Hepatocyte (in vitro differentiated cells): ENCODE data around the gene LITAF. TPM values are rescaled to one million over a fixed set of nuclear protein-coding genes. Genes with fewer than 3 reads are reported as not detected.
"Not testable (repeated sequence)": the region's sequence is repeated elsewhere in the genome, so short reads cannot be mapped to it uniquely, and the experiment has no call there.

Experiments
- DNase-seq: peaks from one replicate; pipeline ENCODE4 v3.0.0-alpha.2; 2016; ENCODE audit warnings: low spot score
- H2AFZ ChIP-seq: fragments of 200-600 bp; sonication (generic); 2 replicates; pipeline ENCODE4 v1.6.0; 2016; ENCODE audit warnings: antibody characterized with exemption, mild to moderate bottlenecking
- H3K27ac ChIP-seq: fragments of 200-600 bp; sonication (generic); 2 replicates; pipeline ENCODE4 v1.5.1; 2016; ENCODE audit warnings: mild to moderate bottlenecking
- H3K27me3 ChIP-seq: fragments of 200-600 bp; sonication (generic); 2 replicates; pipeline ENCODE4 v1.6.1; 2016
- H3K36me3 ChIP-seq: fragments of 200-600 bp; sonication (generic); replicated peaks from 2 replicates; pipeline ENCODE4 v1.5.1; 2016; ENCODE audit warnings: low read depth; ENCODE audit not compliant: insufficient read depth
- H3K4me1 ChIP-seq: fragments of 200-600 bp; sonication (generic); 2 replicates; pipeline ENCODE4 v1.5.1; 2016; ENCODE audit warnings: mild to moderate bottlenecking, moderate library complexity; ENCODE audit not compliant: insufficient read depth
- H3K4me2 ChIP-seq: fragments of 200-600 bp; sonication (generic); 2 replicates; pipeline ENCODE4 v1.6.0; 2016
- H3K4me3 ChIP-seq: fragments of 200-600 bp; sonication (generic); 2 replicates; pipeline ENCODE4 v1.5.1; 2016; ENCODE audit warnings: mild to moderate bottlenecking
- H3K79me2 ChIP-seq: fragments of 200-600 bp; sonication (generic); 2 replicates; pipeline ENCODE4 v1.6.0; 2017; ENCODE audit warnings: mild to moderate bottlenecking
- H3K9me2 ChIP-seq: fragments of 200-600 bp; sonication (generic); replicated peaks from 2 replicates; pipeline ENCODE4 v1.6.0; 2017; ENCODE audit warnings: mild to moderate bottlenecking; ENCODE audit not compliant: insufficient read depth
- H3K9me3 ChIP-seq: fragments of 200-600 bp; sonication (generic); 2 replicates; pipeline ENCODE4 v1.5.1; 2016; ENCODE audit warnings: low read depth, mild to moderate bottlenecking
- H4K20me1 ChIP-seq: fragments of 200-600 bp; sonication (generic); 2 replicates; pipeline ENCODE4 v1.6.0; 2016; ENCODE audit warnings: mild to moderate bottlenecking; ENCODE audit not compliant: insufficient read depth, poor library complexity, severe bottlenecking
- EZH2 ChIP-seq: fragments of 200-600 bp; sonication (generic); IDR thresholded peaks from 2 replicates; pipeline ENCODE4 v1.6.1; 2016; ENCODE audit warnings: antibody characterized with exemption, mild to moderate bottlenecking, borderline replicate concordance
- EZH2phosphoT487 ChIP-seq: fragments of 200-600 bp; sonication (generic); IDR thresholded peaks from one replicate; pipeline ENCODE4 v1.6.1; 2018; ENCODE audit warnings: antibody characterized with exemption, mild to moderate bottlenecking, low read depth, moderate library complexity; ENCODE audit not compliant: unreplicated experiment, severe bottlenecking
- WGBS: methylation state at CpG from one replicate; pipeline ENCODE4 v1.1.6; 2016; ENCODE audit warnings: low lambda C conversion rate; ENCODE audit errors: missing lambda C conversion rate; 5-methylcytosine and 5-hydroxymethylcytosine counted together
- polyA plus RNA-seq: library from polyadenylated mRNA; unstranded; fragments of >200 nt; fragmentation: Nextera tagmentation; extraction: Ambion mirVana; gene quantifications from 2 replicates; pipeline ENCODE4 v1.2.1, GENCODE V29; 2016
- total RNA-seq: library from RNA; depleted of rRNA; stranded (reverse); fragments of >200 nt; gene quantifications from 2 replicates; pipeline ENCODE4 v1.2.3, GENCODE V29; 2014
- TF ChIP-seq, protein P1 (sequence below): fragments of 200-600 bp; sonication (generic); IDR thresholded peaks from 2 replicates; pipeline ENCODE4 v1.5.1; 2016; ENCODE audit warnings: antibody characterized with exemption, mild to moderate bottlenecking; ENCODE audit not compliant: poor library complexity

The LITAF gene
- total and polyA plus RNA-seq, 2 experiments from 2014 or later = 65.6 to 134 TPM

DNA sequence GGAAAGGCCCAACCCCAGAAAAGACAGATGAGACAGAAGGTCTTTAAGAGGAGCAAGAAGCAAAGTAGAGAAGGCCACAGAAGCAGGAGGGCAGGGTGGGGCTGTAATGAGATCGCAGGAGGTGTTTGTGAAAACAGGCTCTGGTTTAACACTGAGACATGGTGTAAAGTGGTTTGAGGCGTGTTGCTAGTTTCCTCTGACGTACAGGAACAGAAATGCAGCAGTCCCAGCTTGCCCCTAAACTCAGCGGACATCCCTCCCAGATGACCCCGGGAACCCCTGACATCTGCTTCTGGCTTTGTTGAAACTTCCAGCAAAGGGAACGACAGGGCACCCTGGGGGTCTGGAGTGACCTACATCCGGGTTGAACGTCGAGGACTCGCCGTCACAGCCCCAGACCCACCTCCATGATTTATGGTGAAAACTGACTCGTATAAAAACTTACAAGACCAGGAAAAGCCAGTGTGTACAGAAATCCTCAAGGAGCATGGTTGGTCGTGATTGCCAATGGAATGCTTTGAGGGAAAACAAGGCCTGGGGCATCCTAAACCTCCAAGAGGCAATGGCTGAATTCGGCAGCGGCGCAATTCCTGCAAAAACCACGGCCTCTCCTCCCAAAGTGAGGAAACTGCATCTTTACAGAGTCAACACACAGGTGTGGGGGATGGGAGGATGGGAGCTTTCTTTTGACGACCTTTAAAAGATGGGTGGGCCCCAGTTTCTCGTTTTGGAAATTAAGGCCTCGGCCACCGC lies 25.8 kb downstream of the LITAF start:
- Histone ChIP-seq H2AFZ (no peak overlapping the region), H3K4me3 (no peak overlapping the region), H4K20me1 (no peaks in the 10 kb centered on the region), H3K79me2 (peaks cover 86% of the 10 kb centered on the region), H3K4me1 (peaks cover 30% of the 10 kb centered on the region), H3K27me3 (no peaks in the 10 kb centered on the region), H3K9me3 (peaks cover 6% of the 10 kb centered on the region), H3K4me2 (peak overlapping the region; percentile 43), H3K9me2 (no peaks in the 10 kb centered on the region), H3K36me3 (peaks cover 4% of the 10 kb centered on the region), H3K27ac (peak overlapping the region; percentile 85)
- TF ChIP-seq EZH2 = no peak
- TF ChIP-seq, protein P1, sequence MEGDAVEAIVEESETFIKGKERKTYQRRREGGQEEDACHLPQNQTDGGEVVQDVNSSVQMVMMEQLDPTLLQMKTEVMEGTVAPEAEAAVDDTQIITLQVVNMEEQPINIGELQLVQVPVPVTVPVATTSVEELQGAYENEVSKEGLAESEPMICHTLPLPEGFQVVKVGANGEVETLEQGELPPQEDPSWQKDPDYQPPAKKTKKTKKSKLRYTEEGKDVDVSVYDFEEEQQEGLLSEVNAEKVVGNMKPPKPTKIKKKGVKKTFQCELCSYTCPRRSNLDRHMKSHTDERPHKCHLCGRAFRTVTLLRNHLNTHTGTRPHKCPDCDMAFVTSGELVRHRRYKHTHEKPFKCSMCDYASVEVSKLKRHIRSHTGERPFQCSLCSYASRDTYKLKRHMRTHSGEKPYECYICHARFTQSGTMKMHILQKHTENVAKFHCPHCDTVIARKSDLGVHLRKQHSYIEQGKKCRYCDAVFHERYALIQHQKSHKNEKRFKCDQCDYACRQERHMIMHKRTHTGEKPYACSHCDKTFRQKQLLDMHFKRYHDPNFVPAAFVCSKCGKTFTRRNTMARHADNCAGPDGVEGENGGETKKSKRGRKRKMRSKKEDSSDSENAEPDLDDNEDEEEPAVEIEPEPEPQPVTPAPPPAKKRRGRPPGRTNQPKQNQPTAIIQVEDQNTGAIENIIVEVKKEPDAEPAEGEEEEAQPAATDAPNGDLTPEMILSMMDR = no peak
- TF ChIP-seq EZH2phosphoT487 = no peak
- DNase-seq = peak; percentile 21
- WGBS = 45% methylated on average over 21 of the region's 21 CpGs

DNA sequence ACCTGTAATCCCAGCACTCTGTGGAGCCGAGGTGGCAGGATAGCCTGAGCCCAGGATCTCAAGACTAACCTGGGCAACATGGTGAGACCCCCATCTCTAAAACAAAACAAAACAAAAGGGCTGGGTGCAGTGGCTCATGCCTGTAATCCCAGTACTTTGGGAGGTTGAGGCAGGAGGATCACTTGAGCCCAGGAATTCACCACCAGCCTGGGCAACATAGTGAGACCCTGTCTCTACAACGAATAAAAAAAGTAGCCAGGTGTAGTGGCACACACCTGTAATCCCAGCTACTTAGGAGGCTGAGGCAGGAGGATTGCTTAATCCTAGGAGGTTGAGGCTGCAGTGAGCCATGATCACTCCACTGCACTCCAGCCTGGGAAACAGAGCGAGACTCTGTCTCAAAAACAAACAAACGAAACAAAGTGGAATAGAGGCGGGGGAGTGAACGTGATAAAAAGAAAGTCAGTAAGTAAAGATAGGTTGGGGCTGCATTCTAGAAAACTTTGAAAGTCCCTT lies 28.4 kb downstream of the LITAF start:
- not testable (repeated sequence) for H3K27ac ChIP-seq, H3K36me3 ChIP-seq, H3K9me2 ChIP-seq, H4K20me1 ChIP-seq, DNase-seq, H3K9me3 ChIP-seq, H3K4me2 ChIP-seq, H2AFZ ChIP-seq, H3K27me3 ChIP-seq, H3K4me3 ChIP-seq
- Histone ChIP-seq H3K4me1 (peaks cover 26% of the 10 kb centered on the region), H3K79me2 (peaks cover 77% of the 10 kb centered on the region)
- WGBS = 93% methylated on average over 6 of the region's 6 CpGs

DNA sequence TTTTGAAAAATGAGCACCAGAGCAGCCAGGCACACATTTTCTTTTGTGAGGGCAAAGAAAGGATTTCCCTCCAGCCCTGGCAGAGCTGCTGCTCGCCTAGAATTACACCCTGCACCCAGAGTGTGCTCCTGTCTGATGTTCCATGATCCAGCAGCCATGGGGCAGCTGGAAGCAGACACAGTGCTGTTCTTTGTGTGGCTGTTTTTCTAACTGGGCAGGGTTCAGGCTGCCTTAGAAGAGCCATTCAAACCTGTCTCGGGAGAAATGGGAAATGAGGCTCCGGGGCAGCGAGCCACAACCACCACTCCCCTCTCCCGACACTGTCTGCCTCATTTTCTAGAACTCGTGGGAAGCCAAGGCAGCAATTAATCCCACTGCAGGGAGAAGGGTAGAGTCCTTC lies 28.9 kb downstream of the LITAF start:
- DNase-seq = no peak
- H4K20me1 ChIP-seq = no peaks in the 10 kb centered on the region
- H2AFZ ChIP-seq = no peak overlapping the region
- no peaks in the 10 kb centered on the region for H3K9me2 ChIP-seq
- H3K4me1 ChIP-seq = peaks cover 26% of the 10 kb centered on the region
- H3K4me3 ChIP-seq = no peak overlapping the region
- H3K9me3 ChIP-seq = peaks cover 9% of the 10 kb centered on the region
- TF ChIP-seq EZH2phosphoT487 (no peak), EZH2 (no peak)
- TF ChIP-seq, protein P1 = no peak
- H3K27ac ChIP-seq = no peak overlapping the region
- 75% methylated on average over 6 of the region's 6 CpGs for WGBS
- no peak overlapping the region for H3K4me2 ChIP-seq
- no peaks in the 10 kb centered on the region for H3K27me3 ChIP-seq
- peaks cover 71% of the 10 kb centered on the region for H3K79me2 ChIP-seq
- H3K36me3 ChIP-seq = peaks cover 8% of the 10 kb centered on the region

DNA sequence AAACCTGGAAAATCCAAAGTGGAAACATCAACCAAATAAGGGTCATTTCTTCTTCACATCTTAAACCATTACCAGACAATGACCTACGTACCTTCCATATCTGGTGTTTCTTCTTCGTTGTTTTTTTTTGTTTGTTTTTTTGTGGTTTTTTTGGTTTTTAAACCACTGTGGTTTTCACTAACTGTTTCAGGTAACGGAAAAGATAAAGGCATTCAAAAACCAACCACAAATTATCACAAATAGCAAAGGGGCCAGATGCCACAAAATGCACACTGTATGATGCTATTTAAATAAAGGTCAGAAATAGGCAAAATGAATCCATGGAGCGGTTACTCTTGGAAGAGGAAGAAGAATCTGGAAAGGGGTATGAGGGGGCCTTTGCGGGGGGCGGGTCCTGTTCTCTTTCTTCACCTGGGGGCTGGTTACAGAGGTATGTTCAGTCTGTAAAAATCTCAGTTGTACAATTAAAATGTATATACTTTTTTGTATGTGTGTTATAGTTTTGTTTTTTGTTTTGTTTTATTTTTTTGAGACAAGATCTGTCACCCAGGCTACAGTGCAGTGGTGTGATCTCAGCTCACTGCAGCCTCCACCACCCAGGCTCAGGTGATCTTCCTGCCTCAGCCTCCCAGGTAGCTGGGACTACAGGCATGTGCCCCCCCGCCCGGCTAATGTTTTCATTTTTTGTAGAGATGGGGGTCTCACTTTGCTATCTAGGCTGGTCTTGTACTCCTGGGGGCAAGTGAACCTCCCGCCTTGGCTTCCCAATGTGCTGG lies 29.6 kb downstream of the LITAF start:
- Histone ChIP-seq H3K4me1 (peaks cover 22% of the 10 kb centered on the region), H3K27me3 (no peaks in the 10 kb centered on the region), H3K4me2 (no peak overlapping the region), H3K36me3 (peaks cover 8% of the 10 kb centered on the region), H2AFZ (no peak overlapping the region), H4K20me1 (no peaks in the 10 kb centered on the region), H3K9me2 (no peaks in the 10 kb centered on the region), H3K4me3 (no peak overlapping the region), H3K9me3 (peaks cover 9% of the 10 kb centered on the region), H3K27ac (no peak overlapping the region), H3K79me2 (peaks cover 65% of the 10 kb centered on the region)
- TF ChIP-seq EZH2phosphoT487 (no peak), EZH2 (no peak)
- TF ChIP-seq, protein P1 = no peak
- DNase-seq = no peak
- 83% methylated on average over 9 of the region's 9 CpGs for WGBS
